ENCODE results near the gene AP5B1.

The AP5B1 gene

GRCh38 chr11:65744026-65744698 lies 36.6 kb downstream of the AP5B1 start:
- no peak overlapping the region for H3K4me3 ChIP-seq (ENCODE audit: low read depth, low read length)
- H4K12ac ChIP-seq (ENCODE audit: low read depth, low read length) = no peak overlapping the region
- no peaks in the 10 kb centered on the region for H3K36me3 ChIP-seq (ENCODE audit: control insufficient read depth in 1 of 2, insufficient read depth in 2 of 2, low read length in 2 of 2)
- no peak overlapping the region for H2BK12ac ChIP-seq (ENCODE audit: low read length)
- H3K79me2 ChIP-seq (ENCODE audit: control insufficient read depth, insufficient read depth, low read length, poor library complexity) = no peaks in the 10 kb centered on the region
- peaks cover 5% of the 10 kb centered on the region for H3K9me3 ChIP-seq (ENCODE audit: insufficient read depth, low read depth, low read length)
- DNase-seq = peak; percentile 90 to 96
- no peak overlapping the region for H2BK120ac ChIP-seq (ENCODE audit: insufficient read depth, low read length, poor library complexity)
- no peak overlapping the region for H3K9ac ChIP-seq (ENCODE audit: low read length)
- no peak overlapping the region for H3K23ac ChIP-seq (ENCODE audit: low read length)
- H4K91ac ChIP-seq (ENCODE audit: low read depth, low read length) = no peak overlapping the region
- H3K18ac ChIP-seq (ENCODE audit: low read length) = no peak overlapping the region
- H3K27ac ChIP-seq (ENCODE audit: low read depth, low read length) = no peak overlapping the region
- no peak overlapping the region for H3K4ac ChIP-seq (ENCODE audit: low read depth, low read length)
- H3K4me1 ChIP-seq (ENCODE audit: control insufficient read depth in 1 of 2, insufficient read depth in 2 of 2, low read length in 2 of 2) = no peaks in the 10 kb centered on the region
- no peak overlapping the region for H4K8ac ChIP-seq (ENCODE audit: low read depth, low read length)
- no peak overlapping the region for H3K14ac ChIP-seq (ENCODE audit: low read length)
- H3K27me3 ChIP-seq (ENCODE audit: insufficient read depth, low read length) = no peaks in the 10 kb centered on the region
- H2BK5ac ChIP-seq (ENCODE audit: low read depth, low read length, poor library complexity) = no peak overlapping the region
- H2AFZ ChIP-seq (ENCODE audit: insufficient read depth, low read length, poor library complexity) = no peak overlapping the region
- no CpG with 5 or more reads among the region's 18 CpGs for WGBS (ENCODE audit: extremely low coverage, insufficient coverage, insufficient read length)
- no peak overlapping the region for H3K4me2 ChIP-seq (ENCODE audit: low read length)
- H3K79me1 ChIP-seq (ENCODE audit: low read length) = no peaks in the 10 kb centered on the region
- H2AK5ac ChIP-seq (ENCODE audit: low read length) = peak overlapping the region; percentile 23

GRCh38 chr11:65743681-65744025 lies 37.1 kb downstream of the AP5B1 start:
- no peak overlapping the region for H2AFZ ChIP-seq (ENCODE audit: insufficient read depth, low read length, poor library complexity)
- no peak overlapping the region for H2AK5ac ChIP-seq (ENCODE audit: low read length)
- H3K23ac ChIP-seq (ENCODE audit: low read length) = no peak overlapping the region
- no peaks in the 10 kb centered on the region for H3K79me2 ChIP-seq (ENCODE audit: control insufficient read depth, insufficient read depth, low read length, poor library complexity)
- no peak overlapping the region for H2BK5ac ChIP-seq (ENCODE audit: low read depth, low read length, poor library complexity)
- H3K9me3 ChIP-seq (ENCODE audit: insufficient read depth, low read depth, low read length) = peaks cover 5% of the 10 kb centered on the region
- H3K79me1 ChIP-seq (ENCODE audit: low read length) = no peaks in the 10 kb centered on the region
- no peak overlapping the region for H4K12ac ChIP-seq (ENCODE audit: low read depth, low read length)
- H3K27me3 ChIP-seq (ENCODE audit: insufficient read depth, low read length) = no peaks in the 10 kb centered on the region
- no peak overlapping the region for H3K4me2 ChIP-seq (ENCODE audit: low read length)
- peak; percentile 57 to 71 for DNase-seq
- H3K14ac ChIP-seq (ENCODE audit: low read length) = no peak overlapping the region
- H4K91ac ChIP-seq (ENCODE audit: low read depth, low read length) = no peak overlapping the region
- no peak overlapping the region for H2BK12ac ChIP-seq (ENCODE audit: low read length)
- H3K4me1 ChIP-seq (ENCODE audit: control insufficient read depth in 1 of 2, insufficient read depth in 2 of 2, low read length in 2 of 2) = no peaks in the 10 kb centered on the region
- no peak overlapping the region for H3K4ac ChIP-seq (ENCODE audit: low read depth, low read length)
- WGBS (ENCODE audit: extremely low coverage, insufficient coverage, insufficient read length) = no CpG with 5 or more reads among the region's 10 CpGs
- no peak overlapping the region for H3K9ac ChIP-seq (ENCODE audit: low read length)
- no peak overlapping the region for H3K27ac ChIP-seq (ENCODE audit: low read depth, low read length)
- no peaks in the 10 kb centered on the region for H3K36me3 ChIP-seq (ENCODE audit: control insufficient read depth in 1 of 2, insufficient read depth in 2 of 2, low read length in 2 of 2)
- H4K8ac ChIP-seq (ENCODE audit: low read depth, low read length) = no peak overlapping the region
- no peak overlapping the region for H3K4me3 ChIP-seq (ENCODE audit: low read depth, low read length)
- no peak overlapping the region for H2BK120ac ChIP-seq (ENCODE audit: insufficient read depth, low read length, poor library complexity)
- no peak overlapping the region for H3K18ac ChIP-seq (ENCODE audit: low read length)

- Histone ChIP-seq H4K12ac (ENCODE audit: low read depth, low read length) (no peak overlapping the region), H3K79me2 (ENCODE audit: control insufficient read depth, insufficient read depth, low read length, poor library complexity) (no peaks in the 10 kb centered on the region), H2BK12ac (ENCODE audit: low read length) (no peak overlapping the region), H3K4me1 (ENCODE audit: control insufficient read depth in 1 of 2, insufficient read depth in 2 of 2, low read length in 2 of 2) (no peaks in the 10 kb centered on the region), H3K4me3 (ENCODE audit: low read depth, low read length) (no peak overlapping the region), H3K18ac (ENCODE audit: low read length) (no peak overlapping the region), H4K8ac (ENCODE audit: low read depth, low read length) (no peak overlapping the region), H3K27me3 (ENCODE audit: insufficient read depth, low read length) (no peaks in the 10 kb centered on the region), H3K9ac (ENCODE audit: low read length) (no peak overlapping the region), H3K14ac (ENCODE audit: low read length) (no peak overlapping the region), H3K23ac (ENCODE audit: low read length) (no peak overlapping the region), H3K9me3 (ENCODE audit: insufficient read depth, low read depth, low read length) (peaks cover 7% of the 10 kb centered on the region), H2AFZ (ENCODE audit: insufficient read depth, low read length, poor library complexity) (no peak overlapping the region), H3K27ac (ENCODE audit: low read depth, low read length) (no peak overlapping the region), H4K91ac (ENCODE audit: low read depth, low read length) (no peak overlapping the region), H2BK5ac (ENCODE audit: low read depth, low read length, poor library complexity) (no peak overlapping the region), H2BK120ac (ENCODE audit: insufficient read depth, low read length, poor library complexity) (no peak overlapping the region), H3K4ac (ENCODE audit: low read depth, low read length) (no peak overlapping the region), H3K79me1 (ENCODE audit: low read length) (no peaks in the 10 kb centered on the region), H3K4me2 (ENCODE audit: low read length) (no peak overlapping the region), H2AK5ac (ENCODE audit: low read length) (no peak overlapping the region), H3K36me3 (ENCODE audit: control insufficient read depth in 1 of 2, insufficient read depth in 2 of 2, low read length in 2 of 2) (no peaks in the 10 kb centered on the region)
- DNase-seq = peak; percentile 83 to 92
- WGBS (ENCODE audit: extremely low coverage, insufficient coverage, insufficient read length) = no CpG with 5 or more reads among the region's 1 CpG
These were observed 38.4 kb downstream of the AP5B1 start for GRCh38 chr11:65742353-65742752.

- H4K12ac ChIP-seq (ENCODE audit: low read depth, low read length) = no peak overlapping the region
- H3K27me3 ChIP-seq (ENCODE audit: insufficient read depth, low read length) = no peaks in the 10 kb centered on the region
- H3K27ac ChIP-seq (ENCODE audit: low read depth, low read length) = no peak overlapping the region
- H2AK5ac ChIP-seq (ENCODE audit: low read length) = no peak overlapping the region
- no peak overlapping the region for H3K4me3 ChIP-seq (ENCODE audit: low read depth, low read length)
- H4K8ac ChIP-seq (ENCODE audit: low read depth, low read length) = no peak overlapping the region
- H3K79me1 ChIP-seq (ENCODE audit: low read length) = no peaks in the 10 kb centered on the region
- no peak overlapping the region for H4K91ac ChIP-seq (ENCODE audit: low read depth, low read length)
- H3K4ac ChIP-seq (ENCODE audit: low read depth, low read length) = no peak overlapping the region
- no peaks in the 10 kb centered on the region for H3K4me1 ChIP-seq (ENCODE audit: control insufficient read depth in 1 of 2, insufficient read depth in 2 of 2, low read length in 2 of 2)
- H2BK120ac ChIP-seq (ENCODE audit: insufficient read depth, low read length, poor library complexity) = no peak overlapping the region
- WGBS (ENCODE audit: extremely low coverage, insufficient coverage, insufficient read length) = no CpG with 5 or more reads among the region's 8 CpGs
- DNase-seq = no peak
- H3K79me2 ChIP-seq (ENCODE audit: control insufficient read depth, insufficient read depth, low read length, poor library complexity) = no peaks in the 10 kb centered on the region
- H3K36me3 ChIP-seq (ENCODE audit: control insufficient read depth in 1 of 2, insufficient read depth in 2 of 2, low read length in 2 of 2) = no peaks in the 10 kb centered on the region
- H3K23ac ChIP-seq (ENCODE audit: low read length) = no peak overlapping the region
- no peak overlapping the region for H2BK12ac ChIP-seq (ENCODE audit: low read length)
- H3K9me3 ChIP-seq (ENCODE audit: insufficient read depth, low read depth, low read length) = peaks cover 7% of the 10 kb centered on the region
- H3K18ac ChIP-seq (ENCODE audit: low read length) = no peak overlapping the region
- H3K14ac ChIP-seq (ENCODE audit: low read length) = no peak overlapping the region
- H3K9ac ChIP-seq (ENCODE audit: low read length) = no peak overlapping the region
- H2AFZ ChIP-seq (ENCODE audit: insufficient read depth, low read length, poor library complexity) = no peak overlapping the region
- no peak overlapping the region for H2BK5ac ChIP-seq (ENCODE audit: low read depth, low read length, poor library complexity)
- H3K4me2 ChIP-seq (ENCODE audit: low read length) = no peak overlapping the region
These were observed 39.6 kb downstream of the AP5B1 start for GRCh38 chr11:65741185-65741584.

Data from trophoblast cell (in vitro differentiated cells and primary cell).